ENCODE results near the gene LMO4.

Gene LMO4

GRCh38 chr1:87295445-87296110 lies 33.1 kb upstream of the LMO4 start:
- Histone ChIP-seq H3K4me3 (peak overlapping the region; percentile 35; the same call in 1 of the 2 replicates), H3K27ac (0 out of 2 replicates have a peak overlapping the region, but pooled peaks have one; percentile 32), H3K36me3 (ENCODE audit: insufficient read depth, low read length) (no peaks in the 10 kb centered on the region), H3K9me3 (ENCODE audit: low read depth, low read length) (no peaks in the 10 kb centered on the region), H3K9ac (ENCODE audit: insufficient read length) (no peak overlapping the region)
- TF ChIP-seq EZH2 (IDR thresholded peaks at IDR 0.05) (no peak), FOXP2 (optimal IDR thresholded peaks at IDR 0.05; ENCODE audit: control extremely low read depth, extremely low read length, insufficient read depth) (no peak), POLR2AphosphoS5 (IDR thresholded peaks at IDR 0.05; ENCODE audit: borderline replicate concordance, low read depth, low read length) (no peak)
- no peak for DNase-seq (ENCODE audit: low read depth, low spot score)

GRCh38 chr1:87296206-87296605 lies 32.5 kb upstream of the LMO4 start:
- no peak for DNase-seq (ENCODE audit: low read depth, low spot score)
- Histone ChIP-seq H3K36me3 (ENCODE audit: insufficient read depth, low read length) (no peaks in the 10 kb centered on the region), H3K9ac (ENCODE audit: insufficient read length) (no peak overlapping the region), H3K4me3 (peak overlapping the region; percentile 35; the same call in 1 of the 2 replicates), H3K9me3 (ENCODE audit: low read depth, low read length) (no peaks in the 10 kb centered on the region), H3K27ac (0 out of 2 replicates have a peak overlapping the region, but pooled peaks have one; percentile 32)
- TF ChIP-seq FOXP2 (optimal IDR thresholded peaks at IDR 0.05; ENCODE audit: control extremely low read depth, extremely low read length, insufficient read depth), result no peak
- no peak for TF ChIP-seq EZH2 (IDR thresholded peaks at IDR 0.05)
- TF ChIP-seq POLR2AphosphoS5 (IDR thresholded peaks at IDR 0.05; ENCODE audit: borderline replicate concordance, low read depth, low read length), result no peak

GRCh38 chr1:87299661-87300060 lies 29.0 kb upstream of the LMO4 start:
- TF ChIP-seq EZH2 (IDR thresholded peaks at IDR 0.05) (no peak), POLR2AphosphoS5 (IDR thresholded peaks at IDR 0.05; ENCODE audit: borderline replicate concordance, low read depth, low read length) (no peak)
- no peak overlapping the region for H3K4me3 ChIP-seq
- DNase-seq (ENCODE audit: low read depth, low spot score), result no peak
- no peaks in the 10 kb centered on the region for H3K9me3 ChIP-seq (ENCODE audit: low read depth, low read length)
- H3K36me3 ChIP-seq (ENCODE audit: insufficient read depth, low read length), result no peaks in the 10 kb centered on the region
- no peak overlapping the region for H3K27ac ChIP-seq
- no peak overlapping the region for H3K9ac ChIP-seq (ENCODE audit: insufficient read length)

- Histone ChIP-seq H3K9ac (ENCODE audit: insufficient read length) (no peak overlapping the region), H3K36me3 (ENCODE audit: insufficient read depth, low read length) (no peaks in the 10 kb centered on the region), H3K4me3 (no peak overlapping the region), H3K9me3 (ENCODE audit: low read depth, low read length) (no peaks in the 10 kb centered on the region), H3K27ac (no peak overlapping the region)
- TF ChIP-seq EZH2 (IDR thresholded peaks at IDR 0.05) (no peak), POLR2AphosphoS5 (IDR thresholded peaks at IDR 0.05; ENCODE audit: borderline replicate concordance, low read depth, low read length) (no peak), FOXP2 (optimal IDR thresholded peaks at IDR 0.05; ENCODE audit: control extremely low read depth, extremely low read length, insufficient read depth) (no peak)
- DNase-seq (ENCODE audit: low read depth, low spot score), result no peak
These were observed 28.1 kb upstream of the LMO4 start for GRCh38 chr1:87300628-87301027.

- no peak for DNase-seq (ENCODE audit: low read depth, low spot score)
- no peaks in the 10 kb centered on the region for H3K9me3 ChIP-seq (ENCODE audit: low read depth, low read length)
- H3K27ac ChIP-seq, result no peak overlapping the region
- H3K9ac ChIP-seq (ENCODE audit: insufficient read length), result no peak overlapping the region
- H3K4me3 ChIP-seq, result no peak overlapping the region
- TF ChIP-seq FOXP2 (optimal IDR thresholded peaks at IDR 0.05; ENCODE audit: control extremely low read depth, extremely low read length, insufficient read depth), result no peak
- TF ChIP-seq EZH2 (IDR thresholded peaks at IDR 0.05), result no peak
- no peak for TF ChIP-seq POLR2AphosphoS5 (IDR thresholded peaks at IDR 0.05; ENCODE audit: borderline replicate concordance, low read depth, low read length)
- no peaks in the 10 kb centered on the region for H3K36me3 ChIP-seq (ENCODE audit: insufficient read depth, low read length)
These were observed 23.5 kb upstream of the LMO4 start for GRCh38 chr1:87305151-87305550.

- Histone ChIP-seq H3K9ac (ENCODE audit: insufficient read length) (no peak overlapping the region), H3K4me3 (no peak overlapping the region), H3K27ac (no peak overlapping the region), H3K36me3 (ENCODE audit: insufficient read depth, low read length) (no peaks in the 10 kb centered on the region), H3K9me3 (ENCODE audit: low read depth, low read length) (no peaks in the 10 kb centered on the region)
- TF ChIP-seq EZH2 (IDR thresholded peaks at IDR 0.05) (no peak), FOXP2 (optimal IDR thresholded peaks at IDR 0.05; ENCODE audit: control extremely low read depth, extremely low read length, insufficient read depth) (no peak), POLR2AphosphoS5 (IDR thresholded peaks at IDR 0.05; ENCODE audit: borderline replicate concordance, low read depth, low read length) (no peak)
- DNase-seq (ENCODE audit: low read depth, low spot score), result no peak
These were observed 22.9 kb upstream of the LMO4 start for GRCh38 chr1:87305762-87306161.

- H3K4me3 ChIP-seq, result no peak overlapping the region
- no peaks in the 10 kb centered on the region for H3K36me3 ChIP-seq (ENCODE audit: insufficient read depth, low read length)
- no peak overlapping the region for H3K9ac ChIP-seq (ENCODE audit: insufficient read length)
- no peak overlapping the region for H3K27ac ChIP-seq
- DNase-seq (ENCODE audit: low read depth, low spot score), result no peak
- TF ChIP-seq POLR2AphosphoS5 (IDR thresholded peaks at IDR 0.05; ENCODE audit: borderline replicate concordance, low read depth, low read length) (no peak), FOXP2 (optimal IDR thresholded peaks at IDR 0.05; ENCODE audit: control extremely low read depth, extremely low read length, insufficient read depth) (no peak), EZH2 (IDR thresholded peaks at IDR 0.05) (no peak)
- no peaks in the 10 kb centered on the region for H3K9me3 ChIP-seq (ENCODE audit: low read depth, low read length)
These were observed 21.4 kb upstream of the LMO4 start for GRCh38 chr1:87307306-87307705.

- Histone ChIP-seq H3K27ac (no peak overlapping the region), H3K9me3 (ENCODE audit: low read depth, low read length) (no peaks in the 10 kb centered on the region), H3K4me3 (no peak overlapping the region), H3K9ac (ENCODE audit: insufficient read length) (no peak overlapping the region), H3K36me3 (ENCODE audit: insufficient read depth, low read length) (no peaks in the 10 kb centered on the region)
- no peak for TF ChIP-seq EZH2 (IDR thresholded peaks at IDR 0.05)
- no peak for TF ChIP-seq POLR2AphosphoS5 (IDR thresholded peaks at IDR 0.05; ENCODE audit: borderline replicate concordance, low read depth, low read length)
- TF ChIP-seq FOXP2 (optimal IDR thresholded peaks at IDR 0.05; ENCODE audit: control extremely low read depth, extremely low read length, insufficient read depth), result no peak
- DNase-seq (ENCODE audit: low read depth, low spot score), result no peak
These were observed 20.7 kb upstream of the LMO4 start for GRCh38 chr1:87307931-87308330.

- no peaks in the 10 kb centered on the region for H3K9me3 ChIP-seq (ENCODE audit: low read depth, low read length)
- no peak for DNase-seq (ENCODE audit: low read depth, low spot score)
- H3K36me3 ChIP-seq (ENCODE audit: insufficient read depth, low read length), result no peaks in the 10 kb centered on the region
- no peak overlapping the region for H3K9ac ChIP-seq (ENCODE audit: insufficient read length)
- no peak overlapping the region for H3K4me3 ChIP-seq
- H3K27ac ChIP-seq, result no peak overlapping the region
- TF ChIP-seq EZH2 (IDR thresholded peaks at IDR 0.05) (no peak), POLR2AphosphoS5 (IDR thresholded peaks at IDR 0.05; ENCODE audit: borderline replicate concordance, low read depth, low read length) (no peak), FOXP2 (optimal IDR thresholded peaks at IDR 0.05; ENCODE audit: control extremely low read depth, extremely low read length, insufficient read depth) (no peak)
These were observed 14.6 kb upstream of the LMO4 start for GRCh38 chr1:87314091-87314490.

Data from SK-N-MC (cell line).